HG03457 (cell line): ENCODE results near the gene BRI3BP.
"Not testable (repeated sequence)": the region's sequence is repeated elsewhere in the genome, so short reads cannot be mapped to it uniquely, and the experiment has no call there.

Experiments
- ATAC-seq: cut with Tn5 transposase; IDR thresholded peaks from one replicate; pipeline ENCODE4 v1.9.1; 2021; ENCODE audit warnings: moderate number of reproducible peaks; ENCODE audit not compliant: unreplicated experiment

BRI3BP gene

DNA sequence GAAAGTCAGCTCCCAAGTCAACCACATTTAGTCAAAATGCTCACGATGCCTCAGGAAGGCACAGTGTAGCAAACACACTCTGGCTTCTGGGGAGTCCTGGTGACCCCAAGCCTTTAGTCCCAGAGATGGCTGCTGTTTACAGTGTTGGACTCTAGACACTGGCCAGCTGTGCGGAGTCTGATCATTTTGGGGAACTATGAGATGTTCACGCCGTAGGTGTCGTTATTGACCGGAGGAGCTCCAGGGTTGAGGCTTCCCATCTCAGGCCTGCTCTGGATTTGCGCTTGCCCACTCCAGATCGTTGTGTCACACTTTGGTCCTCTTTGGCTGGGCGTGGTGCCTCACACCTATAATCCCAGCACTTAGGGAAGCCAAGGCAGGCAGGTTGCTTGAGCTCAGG, 27.7 kb downstream of the BRI3BP start:
- ATAC-seq = no peak

DNA sequence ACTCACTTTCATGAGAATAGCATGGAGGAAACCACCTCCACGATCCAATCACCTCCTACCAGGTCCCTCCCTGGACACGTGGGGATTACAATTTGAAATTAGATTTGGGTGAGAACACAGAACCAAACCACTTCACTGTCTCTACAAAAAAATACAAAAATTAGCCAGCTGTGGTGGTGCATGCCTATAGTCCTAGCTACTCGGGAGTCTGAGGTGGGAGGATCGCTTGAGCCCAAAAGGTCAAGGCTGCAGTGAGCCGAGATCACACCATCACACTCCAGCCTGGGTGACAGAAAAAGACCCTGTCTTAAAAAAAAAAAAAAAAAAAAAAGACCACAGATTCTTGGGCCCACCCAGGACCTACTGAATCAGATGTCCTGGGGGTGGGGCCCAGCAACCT, 28.3 kb downstream of the BRI3BP start:
- no peak for ATAC-seq

- no peak for ATAC-seq
These were observed 29.6 kb downstream of the BRI3BP start for GRCh38 chr12:125023065-125023464.

DNA sequence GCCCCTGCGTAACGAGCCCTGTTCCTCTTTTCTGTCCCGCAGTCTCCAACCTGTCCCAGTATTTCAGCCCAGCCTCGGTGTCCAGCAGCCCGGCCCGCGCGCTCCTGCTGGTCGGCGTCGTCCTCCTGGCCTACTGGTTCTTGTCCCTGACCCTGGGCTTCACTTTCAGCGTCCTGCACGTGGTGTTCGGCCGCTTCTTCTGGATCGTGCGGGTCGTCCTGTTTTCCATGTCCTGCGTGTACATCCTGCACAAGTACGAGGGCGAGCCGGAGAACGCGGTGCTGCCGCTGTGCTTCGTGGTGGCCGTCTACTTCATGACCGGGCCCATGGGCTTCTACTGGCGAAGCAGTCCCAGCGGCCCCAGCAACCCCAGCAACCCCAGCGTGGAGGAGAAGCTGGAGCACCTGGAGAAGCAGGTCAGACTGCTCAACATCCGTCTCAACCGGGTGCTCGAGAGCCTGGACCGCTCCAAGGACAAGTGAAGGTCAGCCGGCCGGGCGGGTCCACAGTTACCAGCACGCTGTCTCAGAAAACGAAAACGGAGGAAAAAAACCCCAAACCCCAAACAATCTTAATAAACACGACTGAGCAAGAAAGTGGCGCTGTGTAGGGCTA, 31.6 kb downstream of the BRI3BP start:
- no peak for ATAC-seq

DNA sequence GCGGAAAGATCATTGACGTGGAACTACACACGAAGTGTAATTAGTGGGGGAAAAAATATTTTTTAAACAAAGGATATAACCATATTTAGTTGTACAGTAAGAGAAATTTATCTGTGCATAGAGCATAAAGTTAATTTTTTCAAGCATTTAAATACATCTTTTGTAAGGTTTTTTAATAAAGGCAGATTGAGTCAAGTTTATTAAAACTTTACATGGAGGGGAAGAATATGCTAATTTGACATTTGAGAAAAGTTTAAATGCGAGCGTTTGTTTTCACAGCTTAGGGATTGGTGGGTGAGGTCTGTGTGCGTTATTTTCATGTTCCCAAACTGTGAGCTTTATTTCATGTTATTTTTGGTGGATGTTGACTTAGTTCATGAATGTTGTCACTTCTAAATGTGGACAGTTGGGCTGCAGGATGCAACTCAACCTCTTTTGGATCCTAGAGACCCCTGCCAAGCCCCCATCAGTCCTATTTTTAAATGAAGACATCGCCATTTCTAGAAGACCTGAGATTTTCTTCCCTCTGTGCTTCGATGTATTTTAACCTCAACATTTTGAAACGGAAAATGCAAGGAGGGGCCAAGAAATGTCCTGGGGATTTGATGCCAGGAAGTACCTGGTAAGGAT, 32.3 kb downstream of the BRI3BP start:
- no peak for ATAC-seq

DNA sequence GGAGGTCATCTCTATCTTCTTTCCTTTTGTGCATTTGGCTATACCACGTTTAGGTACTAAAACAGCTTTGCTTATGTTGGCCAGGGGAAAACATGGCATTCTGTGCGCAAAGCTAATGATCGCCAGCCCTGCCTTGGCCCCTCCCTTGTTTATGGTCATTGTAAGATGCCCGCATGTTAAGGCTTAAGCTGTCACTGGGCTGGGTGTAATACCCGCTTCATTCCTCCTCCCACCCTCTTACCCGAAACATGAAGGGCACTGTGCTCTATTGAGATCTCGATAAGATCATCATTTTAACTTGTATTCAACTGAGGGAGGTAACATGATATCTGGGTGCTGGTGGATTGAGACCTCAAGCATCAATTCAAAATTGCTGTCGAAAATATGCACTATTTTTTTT, 34.7 kb downstream of the BRI3BP start:
- no peak for ATAC-seq

GRCh38 chr12:125029761-125030358, 36.4 kb downstream of the BRI3BP start:
- ATAC-seq = no peak

- not testable (repeated sequence) for ATAC-seq
These were observed 38.0 kb downstream of the BRI3BP start for GRCh38 chr12:125031471-125031870.

GRCh38 chr12:125032466-125033152, 39.2 kb downstream of the BRI3BP start:
- no peak for ATAC-seq

DNA sequence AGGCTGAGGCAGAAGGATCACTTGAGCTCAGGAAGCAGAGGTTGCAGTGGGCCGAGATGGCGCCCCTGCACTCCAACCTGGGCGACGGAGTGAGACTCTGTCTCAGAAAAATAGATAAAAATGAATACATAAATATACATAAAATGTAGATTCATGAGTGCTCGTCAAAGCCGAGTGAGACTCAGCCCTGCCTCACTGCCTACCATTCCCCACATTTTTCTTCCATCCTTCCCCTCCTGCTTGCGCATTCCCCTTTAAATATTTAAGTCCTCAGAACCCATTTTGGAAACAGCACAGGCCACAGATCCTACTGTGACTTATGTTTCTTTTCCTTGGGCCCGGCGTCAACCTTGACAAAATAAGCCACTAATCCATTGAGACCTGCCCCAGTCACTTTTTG, 39.8 kb downstream of the BRI3BP start:
- ATAC-seq = no peak

- ATAC-seq = no peak
These were observed 45.7 kb downstream of the BRI3BP start for GRCh38 chr12:125038976-125039625.

GRCh38 chr12:125049093-125049458, 55.6 kb downstream of the BRI3BP start:
- ATAC-seq = no peak

- no peak for ATAC-seq
These were observed 57.0 kb downstream of the BRI3BP start for GRCh38 chr12:125050446-125050845.

GRCh38 chr12:125050868-125051267, 57.4 kb downstream of the BRI3BP start:
- ATAC-seq = no peak

GRCh38 chr12:125053821-125054220, 60.4 kb downstream of the BRI3BP start:
- ATAC-seq = no peak

DNA sequence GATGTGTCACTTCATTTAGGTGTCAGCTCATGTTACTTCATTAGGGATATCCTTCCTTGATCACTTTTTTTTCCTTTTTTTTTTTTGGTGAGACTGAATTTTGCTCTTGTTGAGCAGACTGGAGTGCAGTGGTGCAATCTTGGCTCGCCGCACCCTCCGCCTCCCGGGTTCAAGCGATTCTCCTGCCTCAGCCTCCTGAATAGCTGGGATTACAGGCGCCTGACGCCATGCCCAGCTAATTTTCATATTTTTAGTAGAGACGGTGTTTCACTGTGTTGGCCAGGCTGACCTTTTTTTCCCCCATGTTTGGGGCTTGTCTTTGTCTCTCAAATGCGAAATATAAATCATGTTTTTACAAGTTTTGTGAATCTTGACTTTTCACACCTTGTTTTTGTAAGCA, 62.1 kb downstream of the BRI3BP start:
- no peak for ATAC-seq

- no peak for ATAC-seq
These were observed 62.9 kb downstream of the BRI3BP start for GRCh38 chr12:125056306-125056705.

DNA sequence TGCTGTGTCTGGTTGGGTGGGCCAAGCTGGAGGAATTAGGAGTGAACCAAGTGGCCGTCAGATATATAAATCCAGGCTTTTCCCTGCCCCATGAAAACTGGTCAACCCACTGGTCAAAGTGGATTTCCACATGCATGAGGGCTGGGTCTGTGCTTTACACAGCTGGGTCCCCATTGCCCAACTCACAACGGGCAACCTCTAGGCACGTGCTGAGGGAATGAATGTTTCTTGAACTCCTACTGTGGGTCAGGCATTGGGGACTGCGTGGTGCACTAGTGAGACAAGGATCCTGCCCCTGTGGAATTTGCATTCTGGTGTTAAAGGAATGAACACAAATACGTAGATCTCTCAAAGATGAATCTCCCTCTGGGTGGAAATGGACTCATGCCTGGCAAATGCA, 64.3 kb downstream of the BRI3BP start:
- ATAC-seq = no peak

DNA sequence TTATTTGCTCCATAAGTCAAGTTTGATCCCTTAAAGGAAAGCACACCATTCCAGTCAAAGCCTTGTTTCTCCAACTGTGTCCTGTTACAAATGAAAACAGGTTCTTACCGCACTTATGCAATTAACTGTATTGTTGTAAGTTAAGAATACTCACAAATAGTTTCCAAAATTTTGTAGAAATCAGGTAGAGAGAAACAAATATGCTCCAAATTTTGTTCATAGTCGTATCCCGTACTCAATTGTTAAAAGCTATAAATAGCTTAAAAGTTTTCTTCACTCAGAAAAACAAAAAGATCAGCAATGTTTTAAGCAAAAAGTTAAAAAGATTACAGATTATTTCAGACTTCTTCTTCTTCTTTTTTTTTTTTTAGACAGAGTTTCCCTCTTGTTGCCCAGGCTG, 67.8 kb downstream of the BRI3BP start:
- ATAC-seq = no peak

GRCh38 chr12:125063522-125063921, 70.1 kb downstream of the BRI3BP start:
- ATAC-seq = not testable (repeated sequence)

DNA sequence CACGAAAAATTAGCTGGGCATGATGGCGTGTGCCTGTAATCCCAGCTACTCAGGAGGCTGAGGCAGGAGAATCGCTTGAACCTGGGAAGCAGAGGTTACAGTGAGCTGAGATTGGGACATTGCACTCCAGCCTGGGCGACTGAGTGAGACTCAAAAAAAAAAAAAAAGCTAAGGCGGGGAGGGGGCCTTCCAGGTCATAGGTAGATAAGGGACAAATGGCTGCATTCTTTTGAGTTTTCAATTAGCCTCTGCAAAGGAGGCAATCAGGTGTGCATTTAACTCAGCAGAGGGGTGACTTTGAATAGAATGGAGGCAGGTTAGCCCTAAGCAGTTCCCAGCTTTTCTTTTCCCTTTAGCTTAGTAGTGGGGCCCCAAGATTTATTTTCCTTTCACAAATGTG, 71.0 kb downstream of the BRI3BP start:
- no peak for ATAC-seq
